Activated CD8-positive, alpha-beta T cell treated with anti-CD3 and anti-CD28 coated beads for 36 hours (primary cell): ENCODE results near the gene FUT9. TPM values are rescaled to one million over a fixed set of nuclear protein-coding genes. Genes with fewer than 3 reads are reported as not detected.

Experiments
- ATAC-seq: fragments of 200-7000 bp; cut with Tn5 transposase; one replicate; pipeline ENCODE4 v1.10.0; 2021; ENCODE audit warnings: mild to moderate bottlenecking, moderate library complexity
- CTCF ChIA-PET: fragments of 350-600 bp; sonication (Branson Sonifier 250); formaldehyde crosslinking; loops from one replicate; lab custom pipeline; 2021; ENCODE audit warnings: antibody characterized with exemption; lab: Charles Lee
- POLR2A ChIA-PET: fragments of 350-600 bp; sonication (Branson Sonifier 250); formaldehyde crosslinking; loops from one replicate; lab custom pipeline; 2021; ENCODE audit warnings: antibody characterized with exemption; lab: Charles Lee
- DNase-seq: peaks from one replicate; pipeline ENCODE4 v3.0.0-alpha.2; 2020
- H3K27ac Mint-ChIP-seq: one replicate; pipeline ENCODE4 v1.8.0; 2021; ENCODE audit warnings: mild to moderate bottlenecking, mixed read lengths
- H3K27me3 Mint-ChIP-seq: one replicate; pipeline ENCODE4 v1.8.0; 2021; ENCODE audit warnings: mixed read lengths
- H3K36me3 Mint-ChIP-seq: one replicate; pipeline ENCODE4 v1.8.0; 2021; ENCODE audit warnings: low read depth, mixed read lengths
- H3K4me1 Mint-ChIP-seq: one replicate; pipeline ENCODE4 v1.8.0; 2021; ENCODE audit warnings: low read depth, mixed read lengths
- H3K4me3 Mint-ChIP-seq: one replicate; pipeline ENCODE4 v1.8.0; 2021; ENCODE audit warnings: mild to moderate bottlenecking, moderate library complexity, mixed read lengths
- H3K9me3 Mint-ChIP-seq: one replicate; pipeline ENCODE4 v1.8.0; 2021; ENCODE audit warnings: mixed read lengths
- CTCF ChIP-seq: fragments of 200-600 bp; IDR thresholded peaks from one replicate; pipeline ENCODE4 v1.8.0; 2022; ENCODE audit warnings: antibody characterized with exemption, mild to moderate bottlenecking
- intact Hi-C: fragments of 100-400 bp; cut with micrococcal nuclease; formaldehyde crosslinking; loops from one replicate; pipeline ENCODE4 v1.10.0; 2022
- total RNA-seq, 2 experiments: library from RNA; stranded (reverse); gene quantifications; one replicate each; pipeline ENCODE4 v1.2.3, GENCODE V29; 2021

The FUT9 gene
- total RNA-seq, 2 experiments from 2014 or later = not detected

DNA sequence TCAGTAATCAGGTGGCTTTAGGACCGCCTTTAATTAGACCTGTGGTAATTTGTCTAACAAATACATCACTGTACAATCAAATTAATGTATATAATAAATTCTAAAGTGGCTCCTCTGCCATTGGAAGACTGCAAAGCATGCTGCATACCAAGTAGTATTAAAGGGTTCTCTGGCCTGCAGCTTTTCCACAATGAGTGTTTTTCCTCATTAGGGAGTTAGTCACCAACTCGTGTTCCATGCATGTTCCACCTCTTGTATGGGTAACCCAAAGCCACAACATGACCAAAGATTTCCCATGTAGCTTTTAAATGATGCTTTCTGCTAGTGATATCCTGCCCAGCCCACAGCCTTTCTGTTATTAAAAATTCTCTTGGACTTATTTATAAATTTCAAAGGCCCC is 218.7 kb downstream of the FUT9 start:
- H3K9me3 Mint-ChIP-seq = no peaks in the 10 kb centered on the region
- no peak for TF ChIP-seq CTCF
- peaks cover 1% of the 10 kb centered on the region for H3K27me3 Mint-ChIP-seq
- intact Hi-C loops = no loop called here
- DNase-seq (no peak), ATAC-seq (no peak)
- POLR2A ChIA-PET = no interaction called here
- H3K27ac Mint-ChIP-seq = no peak overlapping the region
- no peaks in the 10 kb centered on the region for H3K36me3 Mint-ChIP-seq
- no peak overlapping the region for H3K4me3 Mint-ChIP-seq
- CTCF ChIA-PET = no interaction called here
- no peaks in the 10 kb centered on the region for H3K4me1 Mint-ChIP-seq

DNA sequence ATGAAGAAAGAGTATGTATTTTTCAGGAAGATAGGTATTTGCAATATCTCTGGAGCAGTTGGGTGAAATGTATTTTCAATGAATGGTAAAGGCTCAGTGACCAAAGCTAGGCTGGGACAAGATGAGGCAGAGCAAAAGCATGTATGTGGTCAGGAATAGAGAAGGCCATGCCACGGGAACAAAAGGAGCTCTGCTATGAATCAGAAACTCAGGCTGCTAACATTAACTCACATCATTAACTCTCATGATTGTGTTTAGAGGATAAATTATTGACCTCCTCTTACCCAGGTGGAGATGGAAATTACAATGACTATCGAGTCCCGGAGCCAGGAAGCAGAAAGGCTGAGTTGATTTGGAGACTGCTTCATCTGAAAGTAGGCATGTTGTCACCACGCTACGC is 220.2 kb downstream of the FUT9 start:
- no peaks in the 10 kb centered on the region for H3K36me3 Mint-ChIP-seq
- ATAC-seq (no peak), DNase-seq (no peak)
- intact Hi-C loops = no loop called here
- H3K4me1 Mint-ChIP-seq = no peaks in the 10 kb centered on the region
- no peaks in the 10 kb centered on the region for H3K9me3 Mint-ChIP-seq
- no peak overlapping the region for H3K4me3 Mint-ChIP-seq
- peaks cover 1% of the 10 kb centered on the region for H3K27me3 Mint-ChIP-seq
- ChIA-PET CTCF (no interaction called here), POLR2A (no interaction called here)
- no peak overlapping the region for H3K27ac Mint-ChIP-seq
- no peak for TF ChIP-seq CTCF

DNA sequence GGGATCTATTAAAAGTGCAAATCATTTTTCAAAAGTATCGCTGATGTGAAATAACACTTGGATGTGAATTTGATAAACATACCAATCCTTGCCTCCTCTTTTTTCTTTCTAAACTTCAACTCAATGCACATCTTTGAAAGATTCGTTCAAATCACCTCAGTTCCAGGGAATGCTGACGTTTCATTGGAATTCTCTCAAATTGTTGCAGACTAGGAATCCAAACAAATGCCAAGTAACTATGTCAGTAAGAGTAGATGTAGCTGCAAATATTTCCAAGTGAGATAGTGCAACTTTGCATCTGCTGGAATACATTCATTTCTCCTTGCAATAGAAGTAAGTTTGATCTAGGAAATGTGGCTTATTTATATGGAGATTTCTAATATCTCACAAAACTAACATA is 220.7 kb downstream of the FUT9 start:
- Mint-ChIP-seq H3K4me3 (no peak overlapping the region), H3K4me1 (no peaks in the 10 kb centered on the region), H3K9me3 (no peaks in the 10 kb centered on the region), H3K27ac (no peak overlapping the region), H3K27me3 (peaks cover 1% of the 10 kb centered on the region), H3K36me3 (no peaks in the 10 kb centered on the region)
- DNase-seq (no peak), ATAC-seq (no peak)
- ChIA-PET POLR2A (no interaction called here), CTCF (interaction anchor here (1.1 kb wide), 1 partner anchor 13 kb away, joined by 3 read pairs; no protein-coding TSS in a partner anchor)
- no peak for TF ChIP-seq CTCF
- intact Hi-C loops = no loop called here

DNA sequence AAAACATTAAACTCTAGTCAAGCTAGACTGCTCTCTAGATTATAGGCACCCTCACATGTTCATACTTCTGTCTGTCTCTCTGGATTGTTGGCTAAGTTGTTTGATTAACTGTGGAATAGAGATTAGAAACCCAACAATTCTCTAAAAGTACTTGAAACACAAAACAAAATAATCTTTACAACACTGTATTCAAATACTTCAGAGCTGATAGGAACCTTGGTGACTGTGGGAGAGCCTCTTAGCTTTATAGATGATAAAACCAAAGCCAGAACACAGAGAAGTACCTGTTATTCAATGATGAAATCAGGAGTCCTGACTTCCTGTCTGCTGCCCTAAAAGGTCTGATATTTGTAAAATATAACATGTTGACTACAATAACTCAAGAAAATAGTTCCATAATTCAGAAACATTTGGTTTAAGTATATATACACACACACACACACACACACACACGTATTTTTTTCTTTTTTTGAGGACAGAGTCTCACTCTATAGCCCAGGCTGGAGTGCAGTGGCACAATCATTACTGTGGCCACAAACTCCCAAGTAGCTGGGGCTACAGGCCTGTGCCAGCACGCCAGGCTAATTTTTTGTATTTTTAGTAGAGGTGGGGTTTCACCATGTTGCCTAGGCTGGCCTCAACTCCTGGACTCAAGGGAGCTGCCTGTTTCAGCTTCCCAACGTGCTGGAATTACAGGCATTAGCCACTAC is 222.0 kb downstream of the FUT9 start:
- peaks cover 1% of the 10 kb centered on the region for H3K27me3 Mint-ChIP-seq
- no peak overlapping the region for H3K27ac Mint-ChIP-seq
- no peaks in the 10 kb centered on the region for H3K36me3 Mint-ChIP-seq
- no peak overlapping the region for H3K4me3 Mint-ChIP-seq
- no peaks in the 10 kb centered on the region for H3K4me1 Mint-ChIP-seq
- no peak for TF ChIP-seq CTCF
- DNase-seq = no peak
- POLR2A ChIA-PET = no interaction called here
- CTCF ChIA-PET = no interaction called here
- intact Hi-C loops = no loop called here
- no peak for ATAC-seq
- H3K9me3 Mint-ChIP-seq = no peaks in the 10 kb centered on the region

DNA sequence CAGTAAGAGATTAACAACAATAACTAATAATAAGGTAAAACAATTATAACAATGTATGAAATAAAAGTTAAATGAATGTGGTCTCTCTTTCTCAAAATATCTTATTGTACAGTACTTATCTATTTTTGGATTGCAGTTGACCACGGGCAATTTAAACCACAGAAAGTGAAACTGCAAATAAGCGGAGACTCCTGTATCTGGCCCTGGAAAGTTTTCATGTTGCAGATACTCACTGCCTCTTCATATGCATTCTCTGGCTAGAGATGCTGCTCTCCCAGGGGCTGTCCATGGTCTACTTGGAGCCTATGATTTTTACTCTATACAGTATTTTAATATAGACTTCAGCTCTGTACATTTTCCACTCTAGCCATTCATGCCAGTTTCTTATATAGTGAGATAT is 230.8 kb downstream of the FUT9 start:
- no peaks in the 10 kb centered on the region for H3K4me1 Mint-ChIP-seq
- intact Hi-C loops = no loop called here
- DNase-seq (no peak), ATAC-seq (no peak)
- no peaks in the 10 kb centered on the region for H3K36me3 Mint-ChIP-seq
- TF ChIP-seq CTCF = no peak
- no peak overlapping the region for H3K4me3 Mint-ChIP-seq
- ChIA-PET POLR2A (no interaction called here), CTCF (no interaction called here)
- H3K9me3 Mint-ChIP-seq = no peaks in the 10 kb centered on the region
- no peaks in the 10 kb centered on the region for H3K27me3 Mint-ChIP-seq
- H3K27ac Mint-ChIP-seq = no peak overlapping the region
